ENCODE results near the gene RLF.
"Not testable (repeated sequence)": the region's sequence is repeated elsewhere in the genome, so short reads cannot be mapped to it uniquely, and the experiment has no call there.

The RLF gene

DNA sequence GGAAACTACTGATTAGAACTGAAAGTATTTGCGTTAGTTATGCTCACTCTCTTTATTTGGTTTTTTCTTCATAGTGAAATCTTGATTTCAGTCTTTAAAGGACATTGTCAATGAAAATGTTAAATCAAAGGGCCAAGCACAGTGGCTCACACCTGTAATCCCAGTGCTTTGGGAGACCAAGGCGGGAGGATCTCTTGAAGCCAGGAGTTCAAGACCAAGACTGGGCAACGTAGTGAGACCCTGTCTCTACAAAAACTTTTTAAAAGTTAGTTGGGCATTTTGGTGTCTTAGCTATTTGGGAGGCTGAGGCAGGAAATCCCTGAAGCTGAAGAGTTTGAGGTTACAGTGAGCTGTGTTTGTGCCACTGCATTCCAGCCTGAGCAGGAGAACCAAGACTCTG lies 13.6 kb downstream of the RLF start:
- no peak for DNase-seq (ENCODE audit: low read depth)

DNA sequence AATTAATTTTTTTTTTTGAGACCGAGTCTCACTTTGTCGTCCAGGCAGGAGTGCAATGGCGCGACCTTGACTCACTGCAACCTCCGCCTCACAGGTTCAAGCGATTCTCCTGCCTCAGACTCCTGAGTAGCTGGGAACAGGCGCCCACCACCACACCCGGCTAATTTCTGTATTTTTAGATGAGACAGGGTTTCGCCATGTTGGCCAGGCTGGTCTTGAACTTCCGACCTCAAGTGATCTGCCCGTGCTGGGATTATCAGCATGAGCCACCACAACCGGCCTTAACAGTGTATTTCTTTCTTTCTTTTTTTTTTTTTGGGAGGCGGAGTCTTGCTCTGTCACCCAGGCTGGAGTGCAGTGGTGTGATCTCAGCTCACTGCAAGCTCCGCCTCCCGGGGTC lies 15.8 kb downstream of the RLF start:
- not testable (repeated sequence) for DNase-seq (ENCODE audit: low read depth)

DNA sequence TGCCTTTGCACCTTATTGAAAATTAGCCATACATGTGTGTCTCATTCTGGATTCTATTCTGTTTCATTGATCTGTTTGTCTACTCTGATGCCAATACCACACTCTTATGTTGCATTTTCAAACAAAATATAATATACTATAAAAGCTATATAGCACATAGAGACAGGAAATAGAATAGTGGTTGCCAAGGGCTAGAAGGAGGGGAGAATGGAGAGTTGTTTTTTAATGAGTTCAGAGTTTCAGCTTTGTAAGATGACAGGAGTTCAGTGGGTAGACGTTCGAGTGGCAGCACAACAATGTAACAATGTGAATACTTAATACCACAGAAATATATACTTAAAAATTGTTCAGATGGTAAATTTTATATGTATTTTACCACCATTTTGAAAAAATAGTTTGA lies 17.0 kb downstream of the RLF start:
- no peak for DNase-seq (ENCODE audit: low read depth)

DNA sequence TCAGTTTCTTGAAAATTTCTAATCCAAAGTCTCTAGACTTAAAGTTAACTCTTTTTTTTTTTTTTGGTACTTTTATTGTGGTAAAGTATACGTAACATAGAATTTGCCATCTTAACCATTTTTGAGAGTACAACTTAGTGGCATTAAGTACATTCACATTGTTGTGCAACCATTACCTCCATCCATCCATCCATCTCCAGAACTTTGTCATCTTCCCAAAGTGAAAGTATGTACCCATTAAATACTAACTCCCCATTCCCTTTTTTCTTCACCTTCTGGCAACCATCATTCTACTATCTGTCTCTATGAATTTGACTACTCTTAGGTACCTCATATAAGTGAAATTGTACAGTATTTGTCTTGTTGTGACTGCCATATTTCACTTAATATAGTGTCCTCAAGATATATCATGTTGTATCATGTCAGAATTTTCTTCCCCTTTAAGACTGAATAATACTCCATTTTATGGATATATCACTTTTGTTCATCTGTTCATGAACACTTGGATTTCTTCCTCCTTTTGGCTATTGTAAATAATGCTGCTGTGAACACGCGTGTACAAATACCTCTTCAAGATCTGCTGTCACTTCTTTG lies 18.4 kb downstream of the RLF start:
- DNase-seq (ENCODE audit: low read depth): no peak

DNA sequence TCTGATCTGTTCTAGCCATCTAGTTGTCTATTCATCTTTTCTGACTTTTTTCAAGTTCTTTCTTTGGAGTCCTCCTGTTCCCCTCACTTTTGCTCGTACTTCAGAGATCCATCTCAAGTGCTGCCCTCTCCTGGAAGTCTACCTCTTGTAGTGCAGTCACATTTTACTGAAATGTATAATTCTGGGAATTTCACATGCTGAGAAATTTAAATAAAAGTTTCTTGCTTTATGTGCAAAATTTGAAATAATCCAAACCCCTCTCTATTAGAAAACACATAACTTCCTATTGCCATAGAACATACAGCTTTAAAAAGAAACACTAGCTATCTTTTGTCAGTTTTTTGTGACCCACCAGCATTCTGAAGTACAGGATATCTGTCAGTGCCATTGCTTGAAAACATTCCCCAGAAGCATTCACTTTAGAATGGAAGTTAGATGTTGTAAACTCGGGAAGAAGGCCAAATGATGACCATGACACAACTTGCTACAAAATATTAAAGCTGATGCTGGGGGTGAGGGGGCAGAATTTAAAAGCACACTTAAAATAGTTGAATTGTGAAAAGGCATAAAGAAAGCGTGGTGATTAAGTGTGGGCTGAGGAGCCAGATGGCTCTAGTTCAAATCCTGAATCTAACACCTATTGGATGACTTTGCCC lies 22.0 kb downstream of the RLF start:
- DNase-seq (ENCODE audit: low read depth): no peak

DNA sequence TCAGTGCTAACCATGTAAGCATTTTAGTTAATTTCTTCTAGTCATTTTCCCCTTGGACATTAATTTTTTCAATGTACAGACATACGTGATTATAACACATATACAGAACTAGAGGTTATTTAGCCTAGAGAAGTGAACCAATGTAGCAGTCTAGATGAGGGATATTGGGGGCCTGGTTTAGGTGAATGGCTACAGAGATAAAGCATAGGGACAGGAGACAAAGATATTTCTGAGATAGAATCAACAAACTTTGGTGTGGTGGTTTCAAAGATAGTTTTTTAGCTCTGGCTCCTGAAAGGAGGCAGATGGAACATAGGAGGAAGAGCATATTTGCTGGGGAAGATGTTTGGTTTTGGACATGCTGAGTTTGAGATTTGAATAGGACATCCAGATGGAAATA lies 23.0 kb downstream of the RLF start:
- no peak for DNase-seq (ENCODE audit: low read depth)

DNA sequence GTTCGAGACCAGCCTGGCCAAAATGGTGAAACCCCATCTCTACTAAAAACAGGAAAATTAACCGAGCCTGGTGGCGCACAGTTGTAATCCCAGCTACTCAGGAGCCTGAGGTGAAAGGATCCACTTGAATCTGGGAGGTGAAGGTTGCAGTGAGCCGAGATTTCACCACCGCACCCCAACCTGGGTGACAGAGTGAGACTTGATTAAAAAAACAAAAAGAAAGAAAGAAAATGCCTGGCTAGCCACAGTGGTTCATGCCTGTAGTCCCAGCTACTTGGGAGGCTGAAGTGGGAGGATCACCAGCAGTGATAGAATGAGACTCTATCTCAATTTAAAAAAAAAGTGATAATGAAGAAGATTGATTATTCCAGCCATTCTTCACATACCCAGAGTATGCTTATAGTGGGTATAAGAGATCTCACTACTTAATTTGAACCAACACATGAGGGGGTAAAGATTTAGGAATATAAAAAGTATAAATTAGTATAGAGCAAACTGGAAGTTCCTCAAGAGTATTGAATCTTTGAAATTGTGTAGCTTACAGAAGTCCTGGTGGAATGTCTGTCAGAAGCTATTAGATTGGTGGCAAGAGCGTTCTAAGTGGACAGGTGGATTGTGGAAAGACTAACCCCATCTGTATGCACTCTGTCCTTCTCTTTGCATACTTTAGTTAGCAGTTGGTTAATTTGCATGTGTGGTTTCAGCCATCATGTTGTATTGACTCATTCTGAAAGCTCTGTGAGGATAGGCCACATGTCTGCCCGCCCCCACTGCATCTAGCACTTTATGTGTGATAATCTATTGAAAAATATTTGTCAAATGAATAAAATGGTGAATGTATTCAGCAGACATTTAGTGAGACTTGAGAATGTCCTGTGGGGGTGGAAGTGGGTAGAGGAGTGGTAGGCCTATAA lies 25.0 kb downstream of the RLF start:
- DNase-seq (ENCODE audit: low read depth): no peak

DNA sequence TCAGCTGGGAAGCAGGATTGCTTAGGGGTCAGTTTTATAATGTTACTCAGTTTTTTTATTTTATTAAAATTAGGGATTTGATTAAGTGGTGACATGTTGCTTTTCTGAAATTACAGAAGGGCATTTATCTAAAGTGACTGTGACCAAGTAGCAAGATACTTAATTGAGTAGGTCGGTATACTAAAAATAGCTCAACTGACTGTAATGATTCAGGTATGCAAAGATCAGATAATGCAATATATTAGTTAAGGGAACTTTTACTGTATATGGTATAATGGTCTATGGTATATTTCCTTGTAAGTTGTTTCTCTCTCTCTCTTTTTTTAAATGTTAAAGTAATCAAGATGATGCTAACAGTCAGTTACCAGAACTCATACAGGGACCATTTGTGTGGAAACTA lies 26.2 kb downstream of the RLF start:
- DNase-seq (ENCODE audit: low read depth): no peak

DNA sequence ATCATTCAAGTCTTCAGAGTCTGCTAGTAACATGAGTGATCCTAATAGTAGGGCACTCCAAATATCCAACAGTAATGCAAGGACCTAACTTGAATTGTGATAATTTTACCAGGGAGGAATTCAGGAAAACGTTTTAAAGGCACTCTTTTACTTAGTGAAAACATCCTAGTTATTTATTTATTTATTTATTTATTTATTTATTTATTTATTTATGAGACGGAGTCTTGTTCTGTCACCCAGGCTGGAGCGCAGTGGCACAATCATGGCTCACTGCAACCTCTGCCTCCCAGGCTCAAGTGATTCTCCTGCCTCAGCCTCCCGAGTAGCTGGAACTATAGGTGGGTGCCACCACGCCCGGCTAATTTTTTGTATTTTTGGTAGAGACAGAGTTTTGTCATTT lies 33.5 kb downstream of the RLF start:
- not testable (repeated sequence) for DNase-seq (ENCODE audit: low read depth)

DNA sequence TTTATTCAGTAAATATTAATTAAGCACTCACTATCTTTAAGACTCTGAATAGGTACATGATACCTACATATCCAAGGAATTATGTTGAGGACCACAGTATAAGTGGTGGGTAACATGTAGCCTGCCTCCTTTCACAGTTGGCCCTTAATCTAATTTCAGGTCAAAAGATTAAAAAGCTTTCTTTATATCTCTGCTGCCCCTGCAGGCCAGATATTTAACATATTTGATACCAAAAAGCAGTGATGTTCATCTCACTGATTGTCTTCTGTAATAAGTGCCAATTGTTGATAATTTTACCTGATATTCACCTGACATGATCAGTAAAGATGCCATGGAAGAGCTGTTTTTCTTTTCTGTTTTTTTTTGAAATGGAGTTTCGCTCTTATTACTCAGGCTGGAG lies 36.5 kb downstream of the RLF start:
- DNase-seq (ENCODE audit: low read depth): no peak

DNA sequence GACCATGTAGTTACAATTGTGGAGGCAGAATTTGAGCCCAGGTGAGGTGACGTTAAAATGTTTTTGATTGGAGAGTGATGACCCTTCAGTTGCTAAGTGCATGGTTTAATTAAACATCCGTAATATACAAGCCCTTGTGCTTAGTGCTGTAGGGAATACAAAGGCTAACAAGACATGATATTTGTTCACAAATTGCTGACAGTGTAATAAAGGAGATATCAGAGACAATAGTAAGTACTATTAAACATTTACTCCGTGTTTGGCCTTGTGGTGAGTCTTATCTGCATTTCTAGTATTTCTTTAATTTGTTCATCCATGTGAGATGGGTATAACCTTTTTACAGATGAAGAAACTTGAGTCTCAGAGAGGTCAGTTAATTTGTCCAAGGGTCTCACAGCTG lies 37.9 kb downstream of the RLF start:
- no peak for DNase-seq (ENCODE audit: low read depth)

DNA sequence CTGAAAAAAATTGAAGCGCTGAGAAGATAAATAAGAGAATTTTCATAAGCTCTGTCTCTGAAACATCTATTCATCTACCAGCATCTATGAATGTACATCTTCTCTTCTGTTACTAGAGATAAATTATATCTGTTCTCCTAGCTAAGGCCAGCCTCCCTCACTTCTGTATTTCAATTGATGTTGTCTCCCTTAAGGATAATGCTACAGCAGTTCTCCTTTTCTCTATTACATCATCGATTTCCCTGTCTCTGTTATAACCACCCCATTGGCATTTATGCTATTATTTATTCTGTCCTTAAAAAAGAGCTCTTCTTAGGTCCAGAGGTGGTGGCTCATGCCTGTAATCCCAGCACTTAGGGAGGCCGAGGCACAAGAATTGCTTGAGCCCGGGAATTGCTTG lies 43.7 kb downstream of the RLF start:
- DNase-seq (ENCODE audit: low read depth): no peak

DNA sequence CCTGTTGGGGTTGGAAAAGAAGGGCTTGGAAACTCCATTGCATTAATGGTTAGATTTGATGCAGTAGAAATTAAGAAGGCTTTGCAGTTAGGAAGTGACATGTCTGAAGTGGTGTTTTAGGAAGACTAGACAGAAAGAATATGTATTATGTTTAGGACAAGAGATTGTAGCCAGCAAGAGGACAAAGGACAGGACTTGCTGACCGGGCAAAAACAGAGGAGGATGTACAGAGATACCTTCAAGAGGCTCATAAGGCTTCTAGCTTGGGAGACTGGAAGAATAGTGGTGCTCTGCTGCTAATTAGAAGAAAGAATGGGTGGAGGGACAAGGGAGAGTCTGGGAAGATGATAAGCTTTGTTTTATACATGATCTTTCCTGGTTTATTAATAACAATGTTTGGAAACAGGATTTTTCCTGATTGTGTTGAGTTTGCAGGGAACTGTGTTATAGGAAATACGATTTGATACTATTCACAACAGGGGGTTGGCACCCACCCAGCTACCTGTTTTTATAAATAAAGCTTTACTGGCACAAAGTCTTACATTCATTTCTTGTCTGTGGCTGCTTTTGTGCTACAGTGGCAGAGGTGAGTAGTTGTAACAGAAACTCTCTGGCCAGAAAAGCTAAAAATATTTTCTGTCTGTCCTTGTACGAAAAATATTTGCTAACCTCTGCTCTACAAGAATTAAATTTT lies 49.5 kb downstream of the RLF start:
- DNase-seq (ENCODE audit: low read depth): no peak

DNA sequence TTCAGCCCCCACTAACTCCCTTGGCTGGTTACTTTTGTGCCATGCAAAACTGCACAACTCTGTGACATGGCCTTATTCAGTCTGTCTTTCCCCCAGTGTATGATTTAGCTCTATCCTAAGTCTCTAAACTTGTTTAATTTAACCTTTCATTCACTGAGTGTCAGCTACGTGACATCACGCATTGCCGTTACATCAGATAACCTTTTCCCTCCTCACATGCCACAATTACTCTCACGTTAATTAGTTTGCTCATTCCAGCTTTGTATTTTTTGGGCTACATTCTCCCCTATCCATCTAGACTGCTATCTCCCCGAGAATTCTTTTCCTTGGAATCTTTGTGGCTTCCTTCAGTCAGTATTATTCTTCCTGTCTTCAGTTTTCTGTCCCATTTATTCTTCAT lies 57.1 kb downstream of the RLF start:
- no peak for DNase-seq (ENCODE audit: low read depth)

DNA sequence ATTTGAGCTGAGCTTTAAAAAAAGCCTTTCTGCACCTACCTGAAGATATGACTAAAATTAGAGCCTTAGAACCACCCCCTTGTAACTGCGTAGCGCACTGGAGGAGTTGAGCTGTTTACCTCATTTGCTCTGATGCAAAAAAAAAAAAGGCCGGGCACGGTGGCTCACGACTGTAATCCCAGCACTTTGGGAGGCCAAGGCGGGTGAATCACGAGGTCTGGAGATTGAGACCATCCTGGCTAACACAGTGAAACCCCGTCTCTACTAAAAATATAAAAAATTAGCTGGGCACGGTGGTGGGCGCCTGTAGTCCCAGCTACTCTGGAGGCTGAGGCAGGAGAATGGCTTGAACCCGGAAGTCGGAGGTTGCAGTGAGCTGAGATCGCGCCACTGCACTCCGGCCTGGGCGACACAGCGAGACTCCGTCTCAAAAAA lies 60.3 kb downstream of the RLF start:
- not testable (repeated sequence) for DNase-seq (ENCODE audit: low read depth)

DNA sequence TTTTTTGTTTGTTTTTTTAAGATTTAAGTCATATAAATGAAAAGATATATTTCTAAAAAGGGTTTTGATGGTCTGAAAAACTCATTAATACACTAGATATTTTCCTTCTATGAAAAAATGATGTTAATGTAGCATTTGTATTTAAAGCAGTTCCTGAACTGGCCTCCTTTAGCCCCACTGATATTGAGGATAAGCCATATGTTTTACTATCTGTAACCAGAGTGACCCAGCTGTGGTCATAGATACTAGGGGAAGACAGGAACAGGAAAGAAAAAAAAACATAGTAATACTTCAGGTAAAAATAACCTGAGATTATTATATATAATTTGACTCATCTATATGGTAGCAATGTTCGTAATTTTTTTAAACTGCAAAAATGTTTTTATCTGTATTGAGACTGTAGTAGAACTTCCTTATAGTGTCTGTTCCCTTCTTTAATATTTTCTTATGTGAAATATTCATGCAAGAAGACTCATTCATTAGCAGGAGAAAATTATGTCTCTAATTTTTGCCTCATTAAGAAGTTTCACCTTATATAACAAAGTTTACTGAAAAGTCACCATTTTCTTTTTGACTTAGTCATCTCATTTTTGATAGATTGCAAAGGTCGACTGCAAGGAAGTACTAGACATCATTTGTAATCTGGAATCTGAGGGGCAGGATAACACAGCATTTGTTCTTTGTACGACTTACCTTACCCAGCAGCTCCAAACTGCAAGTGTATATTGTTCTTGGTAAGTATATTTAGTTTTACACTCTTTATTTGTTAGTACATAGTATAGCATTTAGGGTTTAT lies 61.0 kb downstream of the RLF start:
- DNase-seq (ENCODE audit: low read depth): no peak

DNA sequence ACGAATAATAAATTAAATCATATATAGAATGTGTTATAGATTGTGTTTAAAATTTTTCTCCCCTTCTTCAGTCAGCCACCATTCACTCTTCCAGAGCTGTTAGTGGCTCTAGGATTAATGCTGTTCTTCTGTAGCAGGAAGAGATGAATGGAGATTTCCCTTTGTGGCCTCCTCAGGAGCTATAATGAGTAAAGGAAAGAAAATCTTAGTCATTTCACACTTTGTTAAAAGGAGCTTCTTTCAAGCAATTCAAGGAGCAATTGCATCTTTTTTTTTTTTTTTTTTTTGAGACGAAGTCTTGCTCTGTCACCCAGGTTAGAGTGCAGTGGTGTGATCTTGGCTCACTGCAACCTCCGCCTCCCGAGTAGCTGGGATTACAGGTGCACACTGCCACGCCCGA lies 62.9 kb downstream of the RLF start:
- no peak for DNase-seq (ENCODE audit: low read depth)

DNA sequence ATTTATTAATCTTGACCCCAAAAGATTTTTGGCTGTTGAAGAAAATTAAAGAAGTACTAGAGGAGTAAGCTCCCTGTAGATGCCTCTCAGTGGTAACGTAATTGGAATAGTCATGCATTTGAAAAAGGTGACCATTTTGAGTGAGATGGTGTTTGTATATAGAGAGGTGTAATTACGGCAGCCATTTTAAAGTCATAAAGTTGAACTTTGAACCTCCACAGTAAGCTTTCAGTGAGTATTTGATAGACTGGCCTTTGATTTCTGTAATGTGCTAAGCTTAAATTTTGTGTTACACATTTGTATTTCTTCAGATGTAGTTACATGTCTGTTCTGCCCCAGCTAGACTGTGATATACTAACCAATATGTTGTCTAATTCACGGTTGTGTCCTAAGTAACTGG lies 65.0 kb downstream of the RLF start:
- DNase-seq (ENCODE audit: low read depth): no peak

DNA sequence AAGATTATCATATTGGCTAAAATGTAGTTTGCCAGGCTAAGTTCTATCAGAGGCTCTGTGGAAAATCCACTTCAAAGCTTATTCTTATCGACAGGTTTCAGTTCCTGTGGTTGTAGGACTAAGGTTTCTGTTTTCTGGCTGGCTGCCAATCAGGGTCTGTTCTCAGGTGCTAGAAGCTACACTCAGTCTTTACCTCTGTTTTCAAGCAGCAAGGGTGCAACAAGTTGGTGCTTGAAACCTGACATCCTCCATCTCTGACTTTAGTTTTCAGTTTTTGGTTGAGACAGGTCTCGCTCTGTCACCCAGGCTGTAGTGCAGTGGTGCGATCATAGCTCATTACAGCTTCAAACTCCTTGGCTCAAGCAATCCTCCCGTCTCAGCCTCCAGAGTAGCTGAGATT lies 71.3 kb downstream of the RLF start:
- DNase-seq (ENCODE audit: low read depth): no peak

DNA sequence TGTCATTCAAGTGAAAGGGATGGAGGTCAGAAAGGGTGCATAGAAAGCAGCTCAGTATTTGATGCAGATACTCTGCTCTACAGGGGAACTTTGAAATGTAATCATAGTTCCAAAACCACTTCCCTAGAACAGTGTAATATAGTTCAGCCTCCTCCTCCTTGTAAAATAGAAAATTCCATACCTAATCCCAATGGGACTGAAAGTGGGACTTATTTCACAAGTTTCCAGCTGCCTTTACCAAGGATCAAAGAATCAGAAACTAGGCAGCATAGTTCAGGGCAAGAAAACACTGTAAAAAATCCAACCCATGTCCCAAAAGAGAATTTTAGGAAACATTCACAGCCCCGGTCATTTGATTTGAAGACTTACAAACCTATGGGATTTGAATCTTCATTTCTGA lies 78.4 kb downstream of the RLF start:
- no peak for DNase-seq (ENCODE audit: low read depth)

DNA sequence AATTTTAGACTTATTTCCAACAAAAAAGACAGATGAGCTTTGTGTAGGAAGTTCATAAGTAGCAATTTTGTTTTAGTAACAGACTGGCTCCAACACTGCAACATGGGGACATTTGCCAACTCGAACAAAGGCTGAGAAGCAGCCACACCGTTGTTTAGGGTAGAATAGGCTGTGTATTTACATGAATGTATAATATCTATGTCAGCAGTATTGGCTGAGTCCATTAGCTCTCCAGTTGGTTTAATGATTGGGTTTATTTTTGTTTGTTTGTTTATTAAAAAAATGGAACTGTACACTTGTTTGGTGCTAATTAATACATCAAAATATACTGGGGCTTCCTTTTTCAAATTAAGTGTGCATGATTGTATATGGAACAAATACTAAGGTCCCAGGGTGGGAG lies 79.2 kb downstream of the RLF start:
- no peak for DNase-seq (ENCODE audit: low read depth)

DNA sequence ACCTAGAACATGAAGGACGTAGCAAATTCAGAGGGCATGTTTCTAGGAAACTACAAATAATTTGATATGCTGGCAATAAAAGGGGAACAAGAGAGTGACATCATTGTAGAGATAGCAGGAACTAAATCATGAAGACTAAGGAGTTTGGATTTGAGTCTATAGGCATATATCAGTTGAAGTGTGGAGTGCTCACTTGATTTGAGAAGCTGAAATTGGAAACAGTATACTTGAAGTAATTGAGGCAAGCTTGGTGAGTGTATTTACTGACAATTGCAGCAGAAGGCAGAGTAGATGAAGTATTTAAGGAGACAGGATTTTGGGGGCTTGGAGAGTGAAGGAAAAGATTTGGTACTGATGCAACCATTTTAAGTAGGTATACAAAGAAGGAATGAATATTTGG lies 80.2 kb downstream of the RLF start:
- DNase-seq (ENCODE audit: low read depth): no peak

All from GM04503 (cell line).